Right lobe of liver (tissue), 4 donors: ENCODE measurements around the gene PIGS.

Experiments used
- CTCF ChIP-seq, 4 donors: fragments of 200-600 bp in 3 of 4; fragments of 450-650 bp in 1 of 4; IDR thresholded peaks; one replicate each; pipeline versions ENCODE4 v1.5.1 to v1.8.0; 2016 to 2022; ENCODE audit warnings: antibody characterized with exemption in 4 of 4, mild to moderate bottlenecking in 2 of 4
- POLR2A ChIP-seq: fragments of 450-650 bp; IDR thresholded peaks from one replicate; pipeline ENCODE4 v1.6.1; 2017; ENCODE audit warnings: antibody characterized with exemption, mild to moderate bottlenecking
- donor health status: DM: no; HTN: no; CAD: no.
- donor health status: DM: no; HTN: no; CAD: no.
- donor health status: DM: no; HTN: yes; CAD: no.

DNA sequence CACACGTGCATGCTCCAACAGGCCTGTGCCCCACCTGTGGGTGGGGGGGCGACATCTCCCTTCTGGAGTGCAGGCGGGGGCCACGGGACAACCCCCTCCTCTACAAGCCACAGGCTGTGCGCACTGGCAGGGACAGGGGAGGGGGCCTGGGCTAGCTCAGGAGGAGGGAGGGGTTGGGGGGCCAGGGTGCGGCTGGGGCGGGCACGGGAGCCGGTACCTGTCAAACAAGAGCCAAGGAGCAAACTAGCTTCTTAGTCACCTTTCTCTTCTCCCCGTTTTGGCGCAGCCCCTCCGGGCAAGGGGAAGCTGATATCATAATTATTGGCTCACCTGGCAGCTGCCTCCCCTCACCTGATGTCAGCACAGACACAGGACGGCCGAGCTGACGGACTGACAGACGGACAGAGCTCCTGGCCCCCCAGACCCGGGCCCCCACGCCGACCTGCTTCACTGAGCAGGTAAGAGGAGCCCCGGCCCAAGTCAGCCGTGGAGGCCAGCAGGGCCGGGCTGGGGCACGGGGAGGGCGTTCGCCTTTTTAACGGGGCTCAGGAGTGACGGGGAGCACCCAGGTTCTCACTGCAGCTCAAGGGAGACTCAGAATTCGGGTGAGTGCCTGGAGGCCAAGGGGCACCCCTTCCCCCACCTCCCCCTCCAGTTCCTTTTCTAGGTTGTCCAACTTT, 65.2 kb downstream of the PIGS start, which contains the start of gene FOXN1:
- TF ChIP-seq POLR2A: no peak
- no peak for TF ChIP-seq CTCF (IDR thresholded peaks at IDR 0.05)
